Measurements from ENCODE around the gene AGMO. TPM values are rescaled to one million over a fixed set of nuclear protein-coding genes. Genes with fewer than 3 reads are reported as not detected.

The AGMO gene
- total and polyA plus RNA-seq, 10 of the 15 experiments (the other 5 are each of a cell fraction or from before 2014, with no cell fraction given) = 0.11 to 0.29 TPM; not detected in 8

- ChIA-PET POLR2A (no interaction called here), SMC1A (ENCODE audit: uncharacterized antibody, unreplicated experiment) (interaction anchor here (1.1 to 1.5 kb wide), 2 partner anchors 15 to 18 kb away, joined by 3 read pairs; no protein-coding TSS in a partner anchor), CTCF (interaction anchor here (1.0 kb wide), 1 partner anchor 10 kb away, joined by 3 read pairs; no protein-coding TSS in a partner anchor), RAD21 (ENCODE audit: unreplicated experiment) (no interaction called here)
- no TSS peak for BruUV-seq (replicated peaks)
- intact Hi-C loops (cut with micrococcal nuclease; ENCODE audit: unreplicated experiment) = no loop called here
- no peak for TF ChIP-seq MEF2B (IDR thresholded peaks at IDR 0.05; ENCODE audit: partially characterized antibody, poor library complexity, severe bottlenecking)
- no peak for TF ChIP-seq SP1 (IDR thresholded peaks at IDR 0.05; ENCODE audit: low read depth, low read length)
- TF ChIP-seq CREM (IDR thresholded peaks at IDR 0.05; ENCODE audit: low read depth) = no peak
- no peak for TF ChIP-seq CEBPB (IDR thresholded peaks at IDR 0.05; ENCODE audit: borderline replicate concordance in 1 of 2, low read depth in 2 of 2, low read length in 2 of 2)
- no peak for TF ChIP-seq ZNF217 (IDR thresholded peaks at IDR 0.05)
- TF ChIP-seq ZZZ3 (IDR thresholded peaks at IDR 0.05; ENCODE audit: control insufficient read depth, insufficient read length, low read depth) = no peak
- Histone ChIP-seq H3K4me2 (ENCODE audit: control insufficient read depth, insufficient read depth) (no peak overlapping the region), H3K4me1 (ENCODE audit: control insufficient read depth, insufficient read depth, low read length) (no peaks in the 10 kb centered on the region), H2AFZ (ENCODE audit: control insufficient read depth, low read depth, low read length) (no peak overlapping the region), H4K20me1 (ENCODE audit: control insufficient read depth, insufficient read depth) (no peaks in the 10 kb centered on the region), H3K27ac (ENCODE audit: control insufficient read depth, insufficient read depth) (no peak overlapping the region), H3K36me3 (ENCODE audit: control insufficient read depth in 2 of 2, insufficient read depth in 2 of 2, low read length in 1 of 2) (no peaks in the 10 kb centered on the region), H3K9ac (ENCODE audit: control insufficient read depth, insufficient read depth, low read length) (no peak overlapping the region), H3K4me3 (no peak overlapping the region), H3K79me2 (ENCODE audit: control insufficient read depth, insufficient read depth, low read length) (no peaks in the 10 kb centered on the region), H3K27me3 (replicated peaks in 1 of 2; ENCODE audit: control insufficient read depth in 2 of 2, insufficient read depth in 2 of 2, low read length in 1 of 2) (no peaks in the 10 kb centered on the region), H3K9me3 (replicated peaks; ENCODE audit: control insufficient read depth, insufficient read depth, low read length) (no peaks in the 10 kb centered on the region)
- ATAC-seq (no peak), FAIRE-seq (no peak), DNase-seq (ENCODE audit: low read depth, low spot score) (no peak)
- in situ Hi-C loops (cut with MboI) = no loop called here
- WGBS (ENCODE audit: insufficient coverage, insufficient replicate concordance, low lambda C conversion rate, missing lambda C conversion rate) = 0% methylated on average over 2 of the region's 2 CpGs
Measured at GRCh38 chr7:15446722-15447121, 115.1 kb downstream of the AGMO start.

GRCh38 chr7:15446280-15446679 lies 115.5 kb downstream of the AGMO start:
- H3K27ac ChIP-seq (ENCODE audit: control insufficient read depth, insufficient read depth) = no peak overlapping the region
- in situ Hi-C loops (cut with MboI) (no loop called here), intact Hi-C loops (cut with micrococcal nuclease; ENCODE audit: unreplicated experiment) (no loop called here)
- no peaks in the 10 kb centered on the region for H3K27me3 ChIP-seq (replicated peaks in 1 of 2; ENCODE audit: control insufficient read depth in 2 of 2, insufficient read depth in 2 of 2, low read length in 1 of 2)
- 0% methylated on average over 1 of the region's 1 CpG for WGBS (ENCODE audit: insufficient coverage, insufficient replicate concordance, low lambda C conversion rate, missing lambda C conversion rate)
- H3K9ac ChIP-seq (ENCODE audit: control insufficient read depth, insufficient read depth, low read length) = no peak overlapping the region
- no peaks in the 10 kb centered on the region for H3K36me3 ChIP-seq (ENCODE audit: control insufficient read depth in 2 of 2, insufficient read depth in 2 of 2, low read length in 1 of 2)
- no peaks in the 10 kb centered on the region for H3K79me2 ChIP-seq (ENCODE audit: control insufficient read depth, insufficient read depth, low read length)
- BruUV-seq (replicated peaks) = no TSS peak
- no peak overlapping the region for H3K4me2 ChIP-seq (ENCODE audit: control insufficient read depth, insufficient read depth)
- no peak overlapping the region for H2AFZ ChIP-seq (ENCODE audit: control insufficient read depth, low read depth, low read length)
- H3K4me1 ChIP-seq (ENCODE audit: control insufficient read depth, insufficient read depth, low read length) = no peaks in the 10 kb centered on the region
- CTCF ChIA-PET = interaction anchor here (0.8 kb wide), 1 partner anchor 26 kb away, joined by 3 read pairs; no protein-coding TSS in a partner anchor
- POLR2A ChIA-PET = no interaction called here
- H3K4me3 ChIP-seq = no peak overlapping the region
- RAD21 ChIA-PET (ENCODE audit: unreplicated experiment) = no interaction called here
- FAIRE-seq = no peak
- SMC1A ChIA-PET (ENCODE audit: uncharacterized antibody, unreplicated experiment) = interaction anchor here (1.1 to 1.5 kb wide), 2 partner anchors 15 to 18 kb away, joined by 3 read pairs; no protein-coding TSS in a partner anchor
- no peak for ATAC-seq
- DNase-seq (ENCODE audit: low read depth, low spot score) = no peak
- no peaks in the 10 kb centered on the region for H3K9me3 ChIP-seq (replicated peaks; ENCODE audit: control insufficient read depth, insufficient read depth, low read length)
- no peaks in the 10 kb centered on the region for H4K20me1 ChIP-seq (ENCODE audit: control insufficient read depth, insufficient read depth)
- TF ChIP-seq RCOR1 (conservative IDR thresholded peaks at IDR 0.05; ENCODE audit: low read depth, low read length) (no peak), SP1 (IDR thresholded peaks at IDR 0.05; ENCODE audit: low read depth, low read length) (no peak), MXI1 (IDR thresholded peaks at IDR 0.05; ENCODE audit: low read depth, low read length) (no peak), NR2C1 (IDR thresholded peaks at IDR 0.05) (no peak), DPF2 (IDR thresholded peaks at IDR 0.05) (no peak), ZNF24 (IDR thresholded peaks at IDR 0.05) (no peak), FOXM1 (IDR thresholded peaks at IDR 0.05; ENCODE audit: low read depth, low read length) (no peak), CBX5 (IDR thresholded peaks at IDR 0.05; ENCODE audit: low read depth) (no peak), CEBPZ (IDR thresholded peaks at IDR 0.05; ENCODE audit: low read depth, low read length) (no peak), EZH2 (IDR thresholded peaks at IDR 0.05; ENCODE audit: borderline replicate concordance, control insufficient read depth, low read depth, low read length) (no peak), ZNF217 (IDR thresholded peaks at IDR 0.05) (no peak), BHLHE40 (IDR thresholded peaks at IDR 0.05; ENCODE audit: borderline replicate concordance in 1 of 2, low read depth in 2 of 2, low read length in 1 of 2) (no peak)

Data from GM12878 (cell line).